Measurements from ENCODE around the gene RYR3. TPM values are rescaled to one million over a fixed set of nuclear protein-coding genes. Genes with fewer than 3 reads are reported as not detected.

Gene RYR3
- total RNA-seq, 1 donor from 2014 or later: 18.5 TPM

GRCh38 chr15:33701304-33701696 lies 390.5 kb downstream of the RYR3 start:
- intact Hi-C loops (cut with DNase I): loop anchor here (10.0 kb wide), 1 partner anchor 396 kb away; no protein-coding TSS in a partner anchor
- no peak for ATAC-seq

GRCh38 chr15:33706173-33706572 lies 395.4 kb downstream of the RYR3 start:
- intact Hi-C loops (cut with DNase I): loop anchor here (10.0 kb wide), 1 partner anchor 401 kb away; no protein-coding TSS in a partner anchor
- DNase-seq (ENCODE audit: low spot score) (no peak), ATAC-seq (no peak)

More at GRCh38 chr15:33701304-33701696, 390.5 kb downstream of the RYR3 start:
- no peak for DNase-seq (ENCODE audit: low spot score)

GRCh38 chr15:33710748-33711147 lies 400.0 kb downstream of the RYR3 start:
- ATAC-seq (no peak), DNase-seq (ENCODE audit: low spot score) (no peak)
- intact Hi-C loops (cut with DNase I): no loop called here

GRCh38 chr15:33716025-33716424 lies 405.3 kb downstream of the RYR3 start:
- intact Hi-C loops (cut with DNase I): no loop called here
- ATAC-seq: no peak

GRCh38 chr15:33720952-33721351 lies 410.2 kb downstream of the RYR3 start:
- DNase-seq (ENCODE audit: low spot score) (no peak), ATAC-seq (no peak)
- intact Hi-C loops (cut with DNase I): no loop called here

More at GRCh38 chr15:33716025-33716424, 405.3 kb downstream of the RYR3 start:
- no peak for DNase-seq (ENCODE audit: low spot score)

- ATAC-seq: no peak
- intact Hi-C loops (cut with DNase I): no loop called here
- no peak for DNase-seq (ENCODE audit: low spot score)
These were observed 411.4 kb downstream of the RYR3 start for GRCh38 chr15:33722005-33722672.

GRCh38 chr15:33722673-33723015 lies 411.9 kb downstream of the RYR3 start:
- no peak for DNase-seq (ENCODE audit: low spot score)
- no peak for ATAC-seq
- intact Hi-C loops (cut with DNase I): no loop called here

- ATAC-seq: no peak
- intact Hi-C loops (cut with DNase I): no loop called here
- no peak for DNase-seq (ENCODE audit: low spot score)
These were observed 413.7 kb downstream of the RYR3 start for GRCh38 chr15:33724321-33725036.

GRCh38 chr15:33729653-33730052 lies 418.9 kb downstream of the RYR3 start:
- intact Hi-C loops (cut with DNase I): no loop called here
- ATAC-seq: no peak
- DNase-seq (ENCODE audit: low spot score): no peak

GRCh38 chr15:33730815-33731214 lies 420.0 kb downstream of the RYR3 start:
- ATAC-seq (no peak), DNase-seq (ENCODE audit: low spot score) (no peak)
- intact Hi-C loops (cut with DNase I): no loop called here

GRCh38 chr15:33735143-33735542 lies 424.4 kb downstream of the RYR3 start:
- DNase-seq (ENCODE audit: low spot score): no peak
- intact Hi-C loops (cut with DNase I): no loop called here
- no peak for ATAC-seq

- ATAC-seq (peak; percentile 60), DNase-seq (ENCODE audit: low spot score) (no peak)
- intact Hi-C loops (cut with DNase I): no loop called here
These were observed 425.0 kb downstream of the RYR3 start for GRCh38 chr15:33735637-33736247.

- intact Hi-C loops (cut with DNase I): no loop called here
- ATAC-seq: no peak
- DNase-seq (ENCODE audit: low spot score): no peak
These were observed 427.2 kb downstream of the RYR3 start for GRCh38 chr15:33737687-33738601.

GRCh38 chr15:33738941-33739664 lies 428.3 kb downstream of the RYR3 start:
- intact Hi-C loops (cut with DNase I): no loop called here
- ATAC-seq (no peak), DNase-seq (ENCODE audit: low spot score) (no peak)

GRCh38 chr15:33742306-33742705 lies 431.5 kb downstream of the RYR3 start:
- intact Hi-C loops (cut with DNase I): no loop called here
- DNase-seq (ENCODE audit: low spot score): no peak
- ATAC-seq: no peak

- ATAC-seq (no peak), DNase-seq (ENCODE audit: low spot score) (no peak)
- intact Hi-C loops (cut with DNase I): no loop called here
These were observed 432.0 kb downstream of the RYR3 start for GRCh38 chr15:33742800-33743199.

GRCh38 chr15:33746203-33746602 lies 435.4 kb downstream of the RYR3 start:
- ATAC-seq: no peak
- intact Hi-C loops (cut with DNase I): no loop called here
- no peak for DNase-seq (ENCODE audit: low spot score)

- no peak for ATAC-seq
- intact Hi-C loops (cut with DNase I): no loop called here
- DNase-seq (ENCODE audit: low spot score): no peak
These were observed 442.2 kb downstream of the RYR3 start for GRCh38 chr15:33753012-33753411.

- no peak for ATAC-seq
- intact Hi-C loops (cut with DNase I): no loop called here
- no peak for DNase-seq (ENCODE audit: low spot score)
These were observed 443.5 kb downstream of the RYR3 start for GRCh38 chr15:33754242-33754641.

All from sciatic nerve (tissue), 2 donors.